ENCODE measurements around the gene PDLIM3.
"Not testable (repeated sequence)": the region's sequence is repeated elsewhere in the genome, so short reads cannot be mapped to it uniquely, and the experiment has no call there.

The PDLIM3 gene

GRCh38 chr4:185522451-185522850, 12.9 kb downstream of the PDLIM3 start:
- DNase-seq: no peak

- DNase-seq: no peak
Observed at GRCh38 chr4:185520119-185520518, 15.2 kb downstream of the PDLIM3 start.

- no peak for DNase-seq
Observed at GRCh38 chr4:185518494-185518893, 16.8 kb downstream of the PDLIM3 start.

GRCh38 chr4:185518069-185518468, 17.2 kb downstream of the PDLIM3 start:
- no peak for DNase-seq

- DNase-seq: no peak
Observed at GRCh38 chr4:185515248-185515647, 20.1 kb downstream of the PDLIM3 start.

GRCh38 chr4:185514182-185514697, 21.1 kb downstream of the PDLIM3 start:
- no peak for DNase-seq

GRCh38 chr4:185513489-185514181, 21.7 kb downstream of the PDLIM3 start:
- DNase-seq: no peak

GRCh38 chr4:185512516-185512915, 22.8 kb downstream of the PDLIM3 start:
- DNase-seq: no peak

- not testable (repeated sequence) for DNase-seq
Observed at GRCh38 chr4:185511243-185511642, 24.1 kb downstream of the PDLIM3 start.

GRCh38 chr4:185510806-185511205, 24.5 kb downstream of the PDLIM3 start:
- no peak for DNase-seq

GRCh38 chr4:185508181-185508580, 27.1 kb downstream of the PDLIM3 start:
- DNase-seq: no peak

- no peak for DNase-seq
Observed at GRCh38 chr4:185506422-185506821, 28.9 kb downstream of the PDLIM3 start.

GRCh38 chr4:185504098-185505047, 30.9 kb downstream of the PDLIM3 start:
- DNase-seq: no peak

- DNase-seq: no peak
Observed at GRCh38 chr4:185502386-185502785, 32.9 kb downstream of the PDLIM3 start.

- no peak for DNase-seq
Observed at GRCh38 chr4:185500576-185500975, 34.7 kb downstream of the PDLIM3 start.

- no peak for DNase-seq
Observed at GRCh38 chr4:185500035-185500434, 35.3 kb downstream of the PDLIM3 start.

GRCh38 chr4:185488650-185489049, 46.7 kb downstream of the PDLIM3 start:
- DNase-seq: no peak

- DNase-seq: no peak
Observed at GRCh38 chr4:185481401-185481800, 53.9 kb downstream of the PDLIM3 start.

GRCh38 chr4:185480016-185480732, 55.1 kb downstream of the PDLIM3 start:
- no peak for DNase-seq

GRCh38 chr4:185479507-185479971, 55.8 kb downstream of the PDLIM3 start:
- DNase-seq: peak in 1 of 51 donors; percentile 2

GRCh38 chr4:185473247-185473646, 62.1 kb downstream of the PDLIM3 start:
- no peak for DNase-seq

GRCh38 chr4:185472103-185472542, 63.2 kb downstream of the PDLIM3 start:
- DNase-seq: no peak
